BJ (cell line): ENCODE results near the gene SLC28A1. TPM values are rescaled to one million over a fixed set of nuclear protein-coding genes. Genes with fewer than 3 reads are reported as not detected.

Experiments
- CTCF ChIA-PET: fragments of 350-600 bp; formaldehyde crosslinking; extraction: SDS; loops from one replicate; lab custom pipeline; 2021; ENCODE audit warnings: antibody characterized with exemption, inconsistent platforms; lab: Yijun Ruan, JAX
- POLR2A ChIA-PET: fragments of 300-600 bp; sonication (Branson Sonifier 250); formaldehyde crosslinking; extraction: SDS; loops from one replicate; lab custom pipeline; 2021; ENCODE audit warnings: antibody characterized with exemption; lab: Charles Lee
- DNase-seq: peaks from one replicate; pipeline ENCODE4 v3.0.0-alpha.2; 2011; ENCODE audit warnings: low read depth
- H3K27me3 ChIP-seq: 2 replicates; pipeline ENCODE4 v1.6.0; 2011; ENCODE audit warnings: low read length; ENCODE audit not compliant: control insufficient read depth, insufficient read depth
- H3K36me3 ChIP-seq: 2 replicates; pipeline ENCODE4 v1.5.1; 2011; ENCODE audit warnings: low read length; ENCODE audit not compliant: control insufficient read depth, insufficient read depth
- H3K4me3 ChIP-seq: 2 replicates; pipeline ENCODE4 v1.5.1; 2011; ENCODE audit warnings: low read depth, mild to moderate bottlenecking, control low read depth, low read length
- CTCF ChIP-seq: IDR thresholded peaks from 2 replicates; pipeline ENCODE4 v1.5.1; 2011; ENCODE audit warnings: low read depth, mild to moderate bottlenecking, control low read depth, inconsistent platforms, low read length, moderate library complexity; ENCODE audit not compliant: insufficient read depth
- polyA minus RNA-seq: library from RNA; depleted of rRNA, polyadenylated mRNA; stranded (reverse); fragments of >200 nt; gene quantifications from 2 replicates; pipeline ENCODE4 v1.2.3, GENCODE V29; 2011; rRNA and poly(A)+ RNA removed
- polyA plus RNA-seq: library from polyadenylated mRNA; depleted of rRNA; stranded (reverse); fragments of >200 nt; gene quantifications from 2 replicates; pipeline ENCODE4 v1.2.3, GENCODE V29; 2011; rRNA removed

The SLC28A1 gene
- polyA plus RNA-seq, result 0.05 TPM in 1 of 2 replicates, not detected in the other
- not detected in 2 replicates for polyA minus RNA-seq

GRCh38 chr15:84883916-84884781, at the start of gene SLC28A1:
Gene SLC28A1 (plus strand): TSS chr15:84884662. CDS start chr15:84887761, 3,099 bp downstream.
- Histone ChIP-seq H3K4me3 (no peak within 1 kb of the TSS), H3K27me3 (peaks cover 5% of the 10 kb centered on the region; the same call in 1 of the 2 replicates), H3K36me3 (no peaks in the 10 kb centered on the region)
- POLR2A ChIA-PET, result no interaction called here
- no peak for DNase-seq
- CTCF ChIA-PET, result interaction anchor here (0.8 to 1.1 kb wide), 2 partner anchors 27 to 230 kb away, joined by 3 read pairs; partner anchors contain the start of gene WDR73
- no peak for TF ChIP-seq CTCF

- Histone ChIP-seq H3K27me3 (peaks cover 5% of the 10 kb centered on the region; the same call in 1 of the 2 replicates), H3K36me3 (no peaks in the 10 kb centered on the region), H3K4me3 (no peak overlapping the region)
- POLR2A ChIA-PET, result no interaction called here
- CTCF ChIA-PET, result interaction anchor here (0.7 to 3.3 kb wide), 2 partner anchors 10 to 14 kb away, joined by 3 to 25 read pairs; no protein-coding TSS in a partner anchor
- no peak for DNase-seq
- no peak for TF ChIP-seq CTCF
Observed at GRCh38 chr15:84834969-84835368, 49.5 kb upstream of the SLC28A1 start.

- no peak overlapping the region for H3K4me3 ChIP-seq
- ChIA-PET CTCF (interaction anchor here (1.1 kb wide), 1 partner anchor 27 kb away, joined by 4 read pairs; no protein-coding TSS in a partner anchor), POLR2A (no interaction called here)
- peaks cover 5% of the 10 kb centered on the region; the same call in 1 of the 2 replicates for H3K27me3 ChIP-seq
- H3K36me3 ChIP-seq, result no peaks in the 10 kb centered on the region
- no peak for DNase-seq
- TF ChIP-seq CTCF, result no peak
Observed at GRCh38 chr15:84835661-84836337, 48.7 kb upstream of the SLC28A1 start.

GRCh38 chr15:84836844-84837243, 47.6 kb upstream of the SLC28A1 start:
- Histone ChIP-seq H3K27me3 (peaks cover 5% of the 10 kb centered on the region; the same call in 1 of the 2 replicates), H3K4me3 (no peak overlapping the region), H3K36me3 (no peaks in the 10 kb centered on the region)
- ChIA-PET CTCF (interaction anchor here (1.1 kb wide), 1 partner anchor 28 kb away, joined by 4 read pairs; no protein-coding TSS in a partner anchor), POLR2A (no interaction called here)
- no peak for DNase-seq
- no peak for TF ChIP-seq CTCF

GRCh38 chr15:84839714-84840113, 44.7 kb upstream of the SLC28A1 start:
- ChIA-PET POLR2A (no interaction called here), CTCF (interaction anchor here (1.6 kb wide), 1 partner anchor 17 kb away, joined by 3 read pairs; no protein-coding TSS in a partner anchor)
- no peak for DNase-seq
- H3K36me3 ChIP-seq, result no peaks in the 10 kb centered on the region
- H3K4me3 ChIP-seq, result no peak overlapping the region
- peaks cover 5% of the 10 kb centered on the region; the same call in 1 of the 2 replicates for H3K27me3 ChIP-seq
- TF ChIP-seq CTCF, result no peak
